HG03521 (cell line): Measurements from ENCODE around the gene MT1H.
"Not testable (repeated sequence)": the region's sequence is repeated elsewhere in the genome, so short reads cannot be mapped to it uniquely, and the experiment has no call there.

ENCODE experiments used
- ATAC-seq: cut with Tn5 transposase; IDR thresholded peaks from one replicate; pipeline ENCODE4 v1.9.1; 2021; ENCODE audit warnings: mild to moderate bottlenecking, moderate library complexity; ENCODE audit not compliant: unreplicated experiment

The MT1H gene

DNA sequence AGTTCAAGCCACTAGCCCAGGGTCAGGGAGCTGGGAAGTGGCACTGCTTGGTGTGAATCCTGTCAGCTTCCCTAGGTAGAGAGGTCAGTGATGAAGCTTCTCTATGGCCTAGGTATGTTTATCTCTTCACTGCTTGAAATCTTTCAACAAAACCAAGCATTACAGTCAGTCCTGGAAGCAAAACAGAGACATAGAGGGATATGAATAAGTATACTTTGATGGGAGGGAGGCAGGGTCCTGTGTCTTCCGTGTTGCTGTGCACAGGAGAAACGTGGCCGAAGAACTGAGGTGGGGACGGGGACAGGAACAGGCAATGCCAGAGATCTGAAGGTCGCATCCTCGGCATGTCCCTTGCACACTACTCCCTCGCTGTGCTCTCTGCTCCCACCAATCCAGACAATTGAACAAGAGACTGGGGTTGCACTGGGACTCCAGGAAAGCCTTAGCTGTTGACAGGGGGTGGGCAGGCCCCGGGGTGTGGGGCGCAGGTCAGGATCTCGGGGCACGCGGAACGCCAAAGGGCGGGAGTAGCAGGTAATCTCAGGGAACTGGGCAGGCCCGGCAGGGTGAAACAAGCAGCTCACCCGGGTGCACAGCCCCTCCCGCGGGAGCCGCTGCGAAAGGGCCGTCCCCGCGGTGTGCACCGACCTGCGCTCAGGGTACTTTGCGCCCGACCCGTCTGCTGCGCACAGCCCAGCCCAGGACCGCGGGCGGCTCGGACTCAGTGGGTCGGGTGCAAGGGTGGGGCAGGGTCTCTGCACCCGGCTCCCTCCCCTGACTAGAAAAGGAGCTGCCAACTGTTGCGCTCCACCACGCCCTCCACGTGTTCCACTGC, at the start of gene MT1H:
Gene MT1H (plus strand): TSS at position 810 of the 835 bp plus-strand sequence. CDS start 71 bp downstream, outside the sequence.
- no peak for ATAC-seq

GRCh38 chr16:56620339-56620897, 49.2 kb upstream of the MT1H start:
- no peak for ATAC-seq

DNA sequence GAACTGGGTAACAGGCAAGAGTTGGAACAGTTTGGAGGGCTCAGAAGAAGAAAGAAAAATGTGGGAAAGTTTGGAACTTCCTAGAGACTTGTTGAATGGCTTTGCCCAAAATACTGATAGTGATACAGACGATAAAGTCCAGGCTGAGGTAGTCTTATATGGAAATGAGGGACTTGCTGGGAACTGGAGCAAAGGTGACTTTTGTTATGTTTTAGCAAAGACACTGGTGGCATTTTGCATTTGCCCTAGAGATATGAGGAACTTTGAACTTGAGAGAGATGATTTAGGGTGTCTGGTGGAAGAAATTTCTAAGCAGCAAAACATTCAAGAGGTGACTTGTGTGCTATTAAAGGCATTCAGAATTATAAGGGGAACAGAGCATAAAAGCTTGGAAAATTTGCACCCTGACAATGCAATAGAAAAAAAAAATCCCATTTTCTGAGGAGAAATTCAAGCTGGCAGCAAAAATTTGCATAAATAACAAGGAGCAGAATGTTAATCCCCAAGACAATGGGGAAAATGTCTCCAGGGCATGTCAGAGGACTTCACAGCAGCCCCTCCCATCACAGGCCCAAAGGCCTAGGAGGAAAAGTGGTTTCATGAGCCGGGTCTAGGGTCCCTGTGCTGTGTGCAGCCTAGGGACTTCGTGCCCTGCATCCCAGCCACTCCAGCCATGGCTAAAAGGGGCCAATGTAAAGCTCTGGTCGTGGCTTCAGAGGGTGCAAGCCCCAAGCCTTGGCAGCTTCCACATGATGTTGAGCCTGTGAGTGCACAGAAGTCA, 47.8 kb upstream of the MT1H start:
- not testable (repeated sequence) for ATAC-seq

DNA sequence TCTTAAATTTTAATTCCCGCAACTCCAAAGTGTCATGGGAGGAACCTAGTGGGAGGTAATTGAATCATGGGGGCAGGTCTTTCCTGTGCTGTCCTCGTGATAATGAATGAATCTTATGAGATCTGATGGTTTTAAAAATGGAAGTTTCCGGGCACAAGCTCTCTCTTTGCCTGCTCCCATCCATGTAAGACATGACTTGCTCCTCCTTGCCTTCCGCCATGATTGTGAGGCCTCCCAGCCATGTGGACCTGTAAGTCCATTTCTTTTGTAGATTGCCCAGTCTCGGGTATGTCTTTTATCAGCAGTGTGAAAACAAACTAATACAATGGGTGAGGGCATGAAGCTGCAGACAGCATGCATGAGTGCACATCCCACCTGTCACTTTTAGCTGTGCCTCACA, 46.4 kb upstream of the MT1H start:
- not testable (repeated sequence) for ATAC-seq

DNA sequence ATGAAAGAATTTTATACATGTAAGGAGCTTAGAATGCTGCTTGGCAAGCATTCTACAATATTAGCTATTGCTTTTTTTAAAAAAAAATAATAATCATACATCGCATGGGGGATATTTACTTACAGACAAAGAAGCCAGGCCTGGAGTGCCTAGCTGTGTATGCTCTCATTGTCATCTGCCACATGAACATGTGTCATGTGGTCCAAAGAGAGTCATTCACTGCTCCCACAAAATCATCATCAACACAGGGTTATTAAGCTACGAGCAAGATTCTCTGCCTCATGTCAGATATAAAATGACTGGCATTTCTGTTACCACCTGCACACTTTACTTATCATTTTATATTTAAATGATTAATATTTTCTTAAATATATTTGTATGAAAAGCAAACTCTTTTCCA, 46.0 kb upstream of the MT1H start:
- no peak for ATAC-seq

DNA sequence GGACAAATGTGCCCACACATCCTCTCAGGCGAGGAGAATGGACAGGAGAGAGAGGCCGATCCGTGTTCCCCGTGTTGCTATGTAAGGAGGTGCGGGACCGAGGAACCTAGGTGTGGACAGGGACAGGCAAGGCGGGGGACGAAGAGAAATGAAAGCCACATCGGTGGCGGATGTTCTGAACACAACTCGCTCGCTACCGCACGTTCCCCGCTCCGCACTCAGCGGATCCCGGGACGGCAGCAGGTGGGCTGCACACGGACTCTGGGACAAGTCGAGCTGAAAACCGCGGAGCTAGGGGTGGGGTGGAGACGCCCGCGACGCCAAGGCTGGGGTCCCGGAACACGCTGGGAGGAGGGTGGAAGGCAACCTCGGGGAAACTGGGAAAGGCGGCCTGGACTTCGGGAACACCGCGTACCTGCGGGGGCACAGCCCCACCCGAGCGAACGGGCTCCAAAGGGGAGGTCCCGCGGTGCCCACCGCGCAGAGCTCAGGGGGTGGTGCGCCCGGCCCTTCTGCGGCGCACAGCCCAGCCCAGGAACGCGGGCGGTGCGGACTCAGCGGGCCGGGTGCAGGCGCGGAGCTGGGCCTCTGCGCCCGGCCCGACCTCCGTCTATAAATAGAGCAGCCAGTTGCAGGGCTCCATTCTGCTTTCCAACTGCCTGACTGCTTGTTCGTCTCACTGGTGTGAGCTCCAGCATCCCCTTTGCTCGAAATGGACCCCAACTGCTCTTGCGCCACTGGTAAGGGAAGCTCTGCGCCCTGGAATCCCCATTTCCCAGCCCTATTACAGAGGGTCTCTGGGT, 44.3 kb upstream of the MT1H start, which contains the start of gene MT1E:
Gene MT1E (plus strand): TSS at position 642 of the 803 bp plus-strand sequence. CDS start 71 bp downstream, at position 713.
- peak; percentile 55 for ATAC-seq

GRCh38 chr16:56625943-56626654, 43.5 kb upstream of the MT1H start:
- ATAC-seq, result no peak

GRCh38 chr16:56626685-56627084, 42.9 kb upstream of the MT1H start:
- no peak for ATAC-seq

DNA sequence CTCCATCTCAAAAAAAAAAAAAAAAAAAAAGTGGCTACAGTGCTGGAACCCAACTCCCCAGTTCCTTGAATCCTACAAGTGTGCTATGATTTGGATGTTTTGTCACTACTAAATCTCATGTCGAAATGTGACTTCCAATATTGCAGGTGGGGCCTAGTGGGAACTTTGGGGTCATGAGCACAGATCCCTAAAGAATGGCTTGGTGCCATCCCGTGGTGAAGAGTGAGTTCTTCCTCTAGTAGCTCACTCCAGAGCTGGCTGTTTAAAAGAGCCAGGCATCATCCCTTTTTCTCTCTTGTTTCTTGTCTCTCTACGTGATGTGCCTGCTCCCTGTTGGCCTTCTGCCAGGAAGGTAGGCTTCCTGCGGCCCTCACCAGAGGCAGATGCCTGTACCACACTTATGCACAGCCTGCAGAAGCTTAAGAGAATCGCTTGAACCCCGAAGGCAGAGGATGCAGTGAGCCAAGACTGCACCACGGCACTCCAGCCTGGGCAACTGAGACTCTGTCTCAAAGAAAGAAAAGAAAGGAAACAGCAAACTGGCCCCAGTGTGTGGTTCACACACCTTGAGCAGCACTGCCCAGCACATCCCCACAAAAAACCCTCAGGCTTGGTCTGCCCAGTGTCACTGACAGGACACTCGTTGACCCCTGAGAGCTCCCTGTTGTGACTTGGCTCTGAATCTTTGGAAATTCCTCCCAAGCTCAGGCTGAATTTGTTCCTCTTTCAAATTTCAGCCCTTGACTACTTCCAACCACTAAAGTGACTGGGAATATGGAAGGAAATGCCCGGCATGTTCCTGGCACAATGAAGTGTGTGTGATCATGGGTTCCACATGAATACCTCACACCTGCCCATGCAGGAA, 40.9 kb upstream of the MT1H start:
- no peak for ATAC-seq

- ATAC-seq, result no peak
Observed at GRCh38 chr16:56629531-56629930, 40.1 kb upstream of the MT1H start.

- ATAC-seq, result peak; percentile 57
Observed at GRCh38 chr16:56630134-56630533, 39.5 kb upstream of the MT1H start.

- no peak for ATAC-seq
Observed at GRCh38 chr16:56631197-56631596, 38.4 kb upstream of the MT1H start.

- no peak for ATAC-seq
Observed at GRCh38 chr16:56631832-56632155, 37.8 kb upstream of the MT1H start.

DNA sequence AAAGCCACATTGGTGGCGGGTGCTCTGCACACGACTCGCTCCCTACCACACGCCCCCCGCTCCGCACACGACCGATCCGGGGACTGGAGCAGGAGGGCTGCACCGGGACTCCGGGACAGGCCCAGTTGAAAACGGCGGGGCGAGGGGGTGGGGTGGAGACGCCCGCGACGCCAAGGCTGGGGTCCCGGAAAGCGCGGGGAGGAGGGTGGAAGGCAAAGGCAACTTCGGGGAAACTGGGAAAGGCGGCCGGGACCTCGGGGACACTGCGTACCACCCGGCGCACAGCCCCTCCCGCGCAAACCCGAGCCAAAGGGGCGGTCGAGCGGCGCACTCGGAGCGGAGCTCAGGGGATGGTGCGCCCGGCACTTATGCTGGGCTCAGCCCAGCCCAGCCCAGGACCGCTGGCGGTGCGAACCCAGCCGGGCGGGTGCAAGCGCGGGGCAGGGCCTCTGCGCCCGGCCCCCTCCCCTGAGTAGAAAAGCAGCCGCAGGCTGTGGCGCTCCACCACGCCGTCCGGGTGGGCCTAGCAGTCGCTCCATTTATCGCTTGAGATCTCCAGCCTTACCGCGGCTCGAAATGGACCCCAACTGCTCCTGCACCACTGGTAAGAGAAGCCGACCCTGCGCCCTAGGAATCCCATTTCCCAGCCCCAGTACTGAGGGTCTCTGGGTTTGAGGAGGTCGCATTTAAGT, 37.3 kb upstream of the MT1H start, which contains the start of gene MT1M:
Gene MT1M (plus strand): TSS at position 504 of the 692 bp plus-strand sequence. CDS start 73 bp downstream, at position 577.
- no peak for ATAC-seq

- ATAC-seq, result no peak
Observed at GRCh38 chr16:56632848-56633365, 36.7 kb upstream of the MT1H start.

DNA sequence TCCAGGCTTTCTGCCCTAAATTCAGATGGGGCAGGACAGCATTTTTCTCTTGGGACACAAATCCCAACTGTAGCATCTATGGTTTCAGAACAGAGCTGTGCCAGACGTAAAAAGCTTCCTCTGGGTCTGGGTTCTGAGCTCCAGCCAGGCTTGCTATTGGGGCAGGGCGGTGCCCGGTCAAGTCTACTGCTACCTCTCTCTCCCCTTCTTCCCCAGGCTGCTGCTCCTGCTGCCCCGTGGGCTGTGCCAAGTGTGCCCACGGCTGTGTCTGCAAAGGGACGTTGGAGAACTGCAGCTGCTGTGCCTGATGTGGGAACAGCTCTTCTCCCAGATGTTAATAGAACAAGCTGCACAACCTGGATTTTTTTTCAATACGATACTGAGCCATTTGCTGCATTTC, 36.1 kb upstream of the MT1H start:
- no peak for ATAC-seq

- no peak for ATAC-seq
Observed at GRCh38 chr16:56634715-56635440, 34.7 kb upstream of the MT1H start.
